ENCODE data around the gene DYRK4.

The DYRK4 gene

GRCh38 chr12:4643747-4644146 lies 81.7 kb downstream of the DYRK4 start:
- no peaks in the 10 kb centered on the region for H3K9me2 ChIP-seq (replicated peaks; ENCODE audit: insufficient read depth, low read length)
- no peaks in the 10 kb centered on the region for H3K79me2 ChIP-seq (ENCODE audit: insufficient read depth, low read length)
- H3K4me3 ChIP-seq (ENCODE audit: insufficient read depth, low read length, poor library complexity, severe bottlenecking): no peak overlapping the region
- no peaks in the 10 kb centered on the region for H4K20me1 ChIP-seq (ENCODE audit: low read depth, low read length)
- no peak overlapping the region for H2AFZ ChIP-seq (ENCODE audit: low read depth, low read length, severe bottlenecking)
- no peak overlapping the region for H3K9ac ChIP-seq (ENCODE audit: low read length)
- H3F3A ChIP-seq (ENCODE audit: insufficient read depth): no peaks in the 10 kb centered on the region
- no peaks in the 10 kb centered on the region for H3K9me3 ChIP-seq (ENCODE audit: insufficient read depth, low read length)
- no peaks in the 10 kb centered on the region for H3K36me3 ChIP-seq (ENCODE audit: low read length)
- H3K27me3 ChIP-seq (ENCODE audit: low read length): no peaks in the 10 kb centered on the region
- TF ChIP-seq EZH2phosphoT487 (conservative IDR thresholded peaks at IDR 0.05; ENCODE audit: low read length) (no peak), CTCF (IDR thresholded peaks at IDR 0.05; ENCODE audit: insufficient read depth, low read length, poor library complexity, severe bottlenecking) (no peak)
- H3K27ac ChIP-seq (ENCODE audit: low read depth, low read length): no peak overlapping the region
- H3K4me2 ChIP-seq (ENCODE audit: low read depth, low read length, poor library complexity, severe bottlenecking): no peak overlapping the region

GRCh38 chr12:4645023-4645422 lies 83.0 kb downstream of the DYRK4 start:
- H3K79me2 ChIP-seq (ENCODE audit: insufficient read depth, low read length): peaks cover 11% of the 10 kb centered on the region
- no peak overlapping the region for H3K9ac ChIP-seq (ENCODE audit: low read length)
- H3K27ac ChIP-seq (ENCODE audit: low read depth, low read length): no peak overlapping the region
- H3K9me3 ChIP-seq (ENCODE audit: insufficient read depth, low read length): no peaks in the 10 kb centered on the region
- H3K9me2 ChIP-seq (replicated peaks; ENCODE audit: insufficient read depth, low read length): no peaks in the 10 kb centered on the region
- TF ChIP-seq EZH2phosphoT487 (conservative IDR thresholded peaks at IDR 0.05; ENCODE audit: low read length) (no peak), CTCF (IDR thresholded peaks at IDR 0.05; ENCODE audit: insufficient read depth, low read length, poor library complexity, severe bottlenecking) (no peak)
- H4K20me1 ChIP-seq (ENCODE audit: low read depth, low read length): no peaks in the 10 kb centered on the region
- H3K4me2 ChIP-seq (ENCODE audit: low read depth, low read length, poor library complexity, severe bottlenecking): no peak overlapping the region
- H3K36me3 ChIP-seq (ENCODE audit: low read length): no peaks in the 10 kb centered on the region
- H3K27me3 ChIP-seq (ENCODE audit: low read length): no peaks in the 10 kb centered on the region
- H2AFZ ChIP-seq (ENCODE audit: low read depth, low read length, severe bottlenecking): no peak overlapping the region
- no peak overlapping the region for H3K4me3 ChIP-seq (ENCODE audit: insufficient read depth, low read length, poor library complexity, severe bottlenecking)
- no peaks in the 10 kb centered on the region for H3F3A ChIP-seq (ENCODE audit: insufficient read depth)

GRCh38 chr12:4648104-4648500 lies 86.1 kb downstream of the DYRK4 start:
- H2AFZ ChIP-seq (ENCODE audit: low read depth, low read length, severe bottlenecking): peak overlapping the region; percentile 95
- H3K27me3 ChIP-seq (ENCODE audit: low read length): no peaks in the 10 kb centered on the region
- H4K20me1 ChIP-seq (ENCODE audit: low read depth, low read length): no peaks in the 10 kb centered on the region
- no peaks in the 10 kb centered on the region for H3F3A ChIP-seq (ENCODE audit: insufficient read depth)
- TF ChIP-seq CTCF (IDR thresholded peaks at IDR 0.05; ENCODE audit: insufficient read depth, low read length, poor library complexity, severe bottlenecking): no peak
- TF ChIP-seq EZH2phosphoT487 (conservative IDR thresholded peaks at IDR 0.05; ENCODE audit: low read length): no peak
- peaks cover 41% of the 10 kb centered on the region for H3K79me2 ChIP-seq (ENCODE audit: insufficient read depth, low read length)
- H3K27ac ChIP-seq (ENCODE audit: low read depth, low read length): no peak overlapping the region
- peak overlapping the region; percentile 89 for H3K4me2 ChIP-seq (ENCODE audit: low read depth, low read length, poor library complexity, severe bottlenecking)
- peak overlapping the region; percentile 74 for H3K9ac ChIP-seq (ENCODE audit: low read length)
- no peaks in the 10 kb centered on the region for H3K9me2 ChIP-seq (replicated peaks; ENCODE audit: insufficient read depth, low read length)
- no peaks in the 10 kb centered on the region for H3K9me3 ChIP-seq (ENCODE audit: insufficient read depth, low read length)
- H3K36me3 ChIP-seq (ENCODE audit: low read length): no peaks in the 10 kb centered on the region
- H3K4me3 ChIP-seq (ENCODE audit: insufficient read depth, low read length, poor library complexity, severe bottlenecking): peak overlapping the region; percentile 74
